ENCODE measurements around the gene SCP2.

GRCh38 chr1:52901384-52901783 is 25.7 kb upstream of the SCP2 start:
- TF ChIP-seq CTCF (IDR thresholded peaks at IDR 0.05; ENCODE audit: insufficient read depth, low read length, poor library complexity, severe bottlenecking), result no peak
- no peak for TF ChIP-seq EZH2phosphoT487 (conservative IDR thresholded peaks at IDR 0.05; ENCODE audit: low read length)
